Left renal cortex interstitium (tissue), 4 donors: ENCODE results near the gene NTN4. TPM values are rescaled to one million over a fixed set of nuclear protein-coding genes. Genes with fewer than 3 reads are reported as not detected.
"Not testable (repeated sequence)": the region's sequence is repeated elsewhere in the genome, so short reads cannot be mapped to it uniquely, and the experiment has no call there.

Experiments used
- DNase-seq, 4 donors: peaks; one replicate each; pipeline ENCODE4 v3.0.0-alpha.2; 2013; ENCODE audit warnings: low read depth in 4 of 4, low spot score in 2 of 4, missing footprints in 1 of 4
- polyA plus RNA-seq, 4 donors: library from polyadenylated mRNA; unstranded; fragments of 120-200 nt; gene quantifications; one replicate each; pipeline ENCODE4 v1.2.1, GENCODE V29; 2013; ENCODE audit not compliant: insufficient read length in 4 of 4

Gene NTN4
- polyA plus RNA-seq, 4 donors = 94.0 to 112 (median 104) TPM

DNA sequence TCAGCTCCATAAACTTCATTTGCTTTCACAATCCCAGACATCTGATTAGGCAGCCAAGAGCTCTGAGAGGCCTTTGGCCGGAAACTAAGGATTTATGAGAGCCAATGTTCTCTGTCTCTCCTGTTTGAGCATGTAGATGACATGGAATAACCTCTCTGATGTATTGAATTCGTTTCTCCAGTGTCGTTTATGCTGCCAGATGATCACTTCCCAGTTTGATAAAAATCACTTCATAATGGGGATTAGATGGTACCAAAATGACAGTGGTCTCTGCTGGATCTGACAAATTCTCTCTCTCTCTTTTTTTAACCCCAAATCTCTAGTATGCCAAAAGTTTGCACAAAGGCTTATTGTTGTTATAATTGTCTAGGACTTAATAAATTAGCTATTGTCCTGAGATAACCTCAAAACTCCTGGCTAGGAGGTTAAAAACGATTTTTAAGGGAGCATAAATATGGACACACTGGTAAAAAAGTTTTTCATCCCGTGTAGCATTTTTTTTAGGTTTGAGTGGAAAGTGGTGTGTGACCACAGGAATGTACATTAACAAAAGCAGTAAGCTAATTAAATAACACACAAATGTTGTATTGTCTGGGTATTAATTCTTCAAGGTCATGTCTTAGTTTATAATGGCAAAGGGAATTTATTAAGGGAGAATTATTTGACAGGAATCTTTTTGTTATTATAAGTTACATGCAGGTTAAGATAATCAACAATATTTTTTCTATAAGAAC is 156.7 kb downstream of the NTN4 start:
- DNase-seq = no peak

DNA sequence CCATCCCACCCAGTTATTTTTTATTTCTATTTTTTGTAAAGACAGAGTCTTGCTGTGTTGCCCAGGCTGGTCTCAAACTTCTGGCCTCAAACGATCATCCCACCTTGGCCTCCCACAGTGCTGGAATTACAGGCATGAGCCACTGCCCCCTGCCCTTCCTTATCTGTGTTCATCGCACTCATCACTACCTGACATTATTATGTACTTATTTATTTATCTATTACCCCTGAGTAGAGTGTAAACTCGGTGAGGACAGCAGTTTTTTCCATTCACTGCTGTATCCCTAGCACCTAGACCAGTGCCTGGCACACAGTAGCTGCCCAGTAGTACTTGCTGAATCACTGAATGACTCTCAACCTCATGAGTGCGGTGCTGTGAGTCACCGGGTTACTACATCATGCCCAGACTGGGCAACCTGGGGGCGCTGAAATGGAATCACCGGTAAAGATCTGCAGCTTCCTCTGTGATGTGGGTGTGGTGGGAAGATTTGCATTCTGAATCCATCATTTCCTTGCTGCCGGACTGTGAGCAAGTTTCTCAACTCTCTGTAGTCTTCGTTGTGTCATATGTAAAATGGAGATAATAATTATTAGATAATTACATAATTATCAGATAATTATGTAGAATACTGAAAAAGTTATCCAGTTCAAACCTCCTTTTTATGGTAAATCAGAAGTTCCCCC is 157.4 kb downstream of the NTN4 start:
- no peak for DNase-seq

DNA sequence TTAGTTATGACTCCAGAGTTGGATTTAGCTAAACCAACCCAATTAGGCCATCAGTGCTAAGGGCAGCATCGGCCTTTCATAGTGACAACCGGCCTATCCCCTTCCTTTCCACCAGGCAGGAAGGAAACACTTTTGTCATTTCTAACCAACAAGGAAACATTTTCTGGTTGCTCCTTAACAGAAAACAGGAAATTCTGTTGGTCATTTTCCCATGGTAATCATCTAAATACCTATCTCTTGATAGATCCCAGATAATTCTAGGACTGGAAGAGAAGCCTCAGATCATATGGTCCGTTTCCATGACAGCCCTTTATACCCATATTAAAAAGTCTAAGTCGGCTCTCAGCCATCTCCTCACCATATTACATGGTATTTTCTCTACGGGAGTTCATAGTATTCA is 160.1 kb downstream of the NTN4 start:
- no peak for DNase-seq

DNA sequence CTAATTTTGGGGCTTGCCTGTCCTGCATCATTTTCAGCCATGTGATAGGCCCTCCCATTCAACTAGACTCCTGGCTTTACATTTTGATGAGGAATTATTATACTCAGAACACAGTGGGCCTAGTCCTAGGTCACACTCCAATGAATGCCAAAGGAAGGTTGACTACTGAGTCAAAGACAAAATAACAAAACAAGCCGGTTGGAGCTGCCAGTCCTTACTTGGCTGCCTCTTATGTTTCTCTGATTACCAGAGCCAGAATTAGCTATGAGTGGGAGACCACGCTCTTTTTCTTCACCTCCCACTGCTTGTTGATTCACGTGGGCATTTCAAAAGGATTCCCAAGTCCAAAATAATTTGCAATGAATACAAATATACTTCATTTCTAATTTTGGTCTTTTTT is 161.2 kb downstream of the NTN4 start:
- no peak for DNase-seq

DNA sequence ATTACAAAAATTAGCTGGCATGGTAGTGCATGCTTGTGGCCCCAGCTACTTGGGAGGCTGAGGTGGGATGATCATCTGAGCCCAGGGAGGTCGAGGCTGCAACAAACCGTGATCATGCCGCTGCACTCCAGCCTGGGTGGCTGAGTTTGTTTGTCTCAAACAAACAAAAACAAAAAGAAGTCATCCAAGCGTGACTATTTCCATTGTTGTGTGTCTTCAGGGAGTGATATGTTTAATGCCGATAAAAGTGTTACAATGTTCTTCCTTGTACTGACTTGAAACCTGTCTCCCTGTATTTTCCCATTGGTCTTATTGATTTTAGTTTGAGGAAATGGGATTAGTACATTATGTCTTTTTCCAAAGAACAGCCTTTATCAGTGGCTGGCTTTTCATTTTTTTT is 163.7 kb downstream of the NTN4 start:
- no peak for DNase-seq

DNA sequence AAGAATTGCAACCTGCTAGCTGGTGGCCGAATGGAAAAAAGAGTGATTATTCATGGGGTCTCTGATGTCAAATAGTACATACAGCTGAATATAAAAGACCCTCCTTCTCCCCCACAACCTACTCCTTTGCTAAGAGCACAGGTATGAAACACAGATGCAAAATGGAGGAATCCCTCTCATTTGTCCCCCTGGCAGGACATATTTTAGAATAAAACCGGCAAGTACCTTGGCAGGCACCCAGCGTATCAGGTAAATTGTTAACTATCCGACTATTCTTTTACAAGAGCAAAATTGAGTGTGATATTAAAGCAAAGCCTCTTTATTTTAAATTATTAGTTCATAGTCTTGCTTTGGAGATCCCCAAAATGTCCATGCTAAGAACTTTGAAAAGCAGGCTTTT is 165.6 kb downstream of the NTN4 start:
- DNase-seq = no peak

DNA sequence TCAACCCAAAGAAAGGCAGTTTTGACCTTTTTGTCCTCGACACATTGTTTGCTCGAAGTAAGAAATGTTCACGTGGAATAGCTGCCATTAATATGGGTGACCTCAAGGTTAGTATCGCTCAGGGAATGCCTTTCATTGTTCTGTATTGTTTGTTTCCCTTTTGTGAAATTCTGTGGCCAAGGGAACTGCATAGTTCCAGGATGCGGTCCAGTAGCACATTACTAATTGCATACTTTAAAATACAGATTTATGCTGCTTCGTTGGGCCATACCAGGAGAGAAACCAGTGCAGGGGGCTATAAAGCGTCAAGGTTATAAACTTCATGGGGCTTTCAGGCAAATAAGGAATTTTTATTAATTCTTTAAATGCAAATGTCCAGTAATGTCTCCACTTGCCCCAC is 166.0 kb downstream of the NTN4 start:
- DNase-seq = peak in 1 of 4 donors; percentile 54

DNA sequence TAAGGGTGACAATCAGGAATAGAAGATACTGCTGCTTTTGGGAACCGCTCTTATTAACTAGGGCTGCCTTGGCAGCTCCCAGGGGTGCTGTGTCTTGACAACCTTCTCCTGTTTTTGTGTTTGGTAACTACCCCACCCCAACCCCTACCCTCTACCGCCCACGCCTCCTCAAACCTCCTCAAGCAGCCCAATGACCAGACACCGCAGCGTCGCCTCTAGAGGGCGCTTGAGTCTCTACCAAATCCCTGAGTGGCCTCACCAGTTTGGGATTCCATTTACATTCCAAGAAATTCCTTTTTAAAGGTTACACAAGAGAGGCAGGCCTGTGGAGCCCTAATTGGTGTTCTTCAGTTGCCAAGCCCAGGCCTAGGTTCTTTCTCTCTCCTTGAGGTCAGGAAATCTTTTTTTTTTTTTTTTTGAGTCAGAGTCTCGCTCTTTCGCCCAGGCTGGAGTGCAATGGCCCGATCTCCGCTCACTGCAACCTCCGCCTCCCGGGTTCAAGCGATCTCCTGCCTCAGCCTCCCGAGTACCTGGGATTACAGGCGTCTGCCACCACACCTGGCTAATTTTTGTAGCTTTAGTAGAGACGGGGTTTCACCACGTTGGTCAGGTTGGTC is 166.9 kb downstream of the NTN4 start:
- DNase-seq = peak in 2 of 4 donors; percentile 42 to 56

DNA sequence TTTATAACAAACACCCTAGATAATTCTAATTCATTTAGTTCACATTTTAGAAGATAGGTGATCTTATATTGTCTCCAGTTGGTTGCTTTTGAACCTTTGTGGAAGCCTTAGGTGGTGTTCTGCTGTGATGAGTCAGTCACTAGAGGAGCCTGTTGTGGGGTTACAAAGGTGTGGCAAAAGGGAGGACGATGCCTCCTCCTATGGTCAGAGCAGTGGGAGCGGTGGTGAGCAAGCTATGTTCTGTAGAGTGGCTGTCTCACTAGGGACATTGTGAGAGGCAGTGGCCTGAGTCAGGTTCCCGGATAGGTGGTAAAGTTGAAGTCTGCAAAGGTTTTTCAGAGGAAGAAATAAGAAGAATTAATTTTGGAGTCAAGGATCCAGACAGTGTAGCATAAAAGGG is 167.7 kb downstream of the NTN4 start:
- DNase-seq = no peak

DNA sequence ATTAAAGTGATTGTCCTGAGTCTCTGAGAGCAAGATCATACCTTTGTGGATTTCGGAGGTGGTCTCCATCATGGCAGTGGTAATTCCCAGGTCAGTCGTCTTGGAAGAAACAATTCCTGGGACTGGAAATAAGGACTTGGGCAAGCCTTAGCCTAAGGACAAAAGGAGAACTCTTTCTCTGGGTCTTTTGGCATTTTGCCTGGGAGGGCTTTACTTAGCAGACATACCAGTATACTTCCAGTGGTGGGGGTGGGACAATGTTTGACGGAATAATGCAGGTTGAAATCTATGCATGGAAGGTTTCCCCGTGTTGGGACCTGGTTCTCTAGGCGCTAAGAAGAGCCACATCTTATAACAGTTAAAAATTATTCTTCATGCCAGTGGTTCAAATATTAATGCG is 168.8 kb downstream of the NTN4 start:
- DNase-seq = no peak

DNA sequence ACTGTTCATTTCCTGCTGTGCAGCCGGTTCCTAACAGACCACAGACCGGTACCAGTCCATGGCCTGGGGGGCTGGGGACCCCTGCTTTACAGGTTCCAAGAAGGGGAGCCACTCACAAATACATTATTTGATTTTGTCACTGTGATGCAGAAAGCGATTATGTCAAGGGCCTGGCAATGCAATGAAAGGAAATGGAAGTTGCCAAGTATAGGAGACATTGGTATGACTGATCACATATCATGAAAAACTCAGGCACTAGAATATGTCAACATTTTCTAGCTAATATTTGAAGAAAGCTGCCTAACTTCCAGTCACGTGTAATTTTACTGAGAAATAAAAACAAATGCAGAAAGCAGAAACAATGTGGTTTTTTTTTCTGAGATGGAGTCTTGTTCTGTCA is 170.4 kb downstream of the NTN4 start:
- no peak for DNase-seq

DNA sequence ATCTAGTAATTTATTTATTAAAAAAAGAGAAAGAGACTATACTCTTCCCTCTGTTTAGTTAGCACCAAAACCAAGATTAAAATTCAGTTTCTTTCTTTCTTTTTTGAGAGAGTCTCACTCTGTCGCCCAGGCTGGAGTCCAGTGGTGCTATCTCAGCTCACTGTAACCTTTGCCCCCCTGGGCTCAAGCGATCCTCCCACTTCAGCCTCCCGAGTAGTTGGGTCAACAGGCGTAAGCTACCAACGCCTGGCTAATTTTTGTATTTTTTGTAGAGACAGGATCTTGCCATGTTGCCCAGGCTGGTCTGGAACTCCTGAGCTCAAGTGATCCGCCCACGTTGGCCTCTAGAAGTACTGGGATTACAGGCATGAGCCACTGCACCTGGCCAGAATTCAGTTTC is 174.1 kb downstream of the NTN4 start:
- not testable (repeated sequence) for DNase-seq

DNA sequence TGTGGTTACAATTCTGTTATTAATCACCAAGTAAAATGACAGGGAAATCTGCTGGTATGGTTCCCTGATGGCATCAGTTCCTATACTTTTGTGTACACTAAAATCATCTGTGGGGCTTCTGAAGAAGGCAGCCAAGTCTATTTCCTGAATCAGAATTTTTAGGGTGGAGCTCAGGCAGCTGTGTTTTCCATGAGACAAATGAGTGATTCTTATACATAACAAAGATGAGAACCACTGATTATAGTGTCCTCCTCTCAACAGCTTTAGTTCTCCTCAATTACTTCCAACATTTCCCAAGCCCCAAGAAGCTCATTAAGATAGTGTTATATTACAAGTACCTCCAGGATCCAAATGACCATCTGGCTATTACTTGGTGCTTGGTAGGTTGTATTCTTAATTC is 174.8 kb downstream of the NTN4 start:
- no peak for DNase-seq

DNA sequence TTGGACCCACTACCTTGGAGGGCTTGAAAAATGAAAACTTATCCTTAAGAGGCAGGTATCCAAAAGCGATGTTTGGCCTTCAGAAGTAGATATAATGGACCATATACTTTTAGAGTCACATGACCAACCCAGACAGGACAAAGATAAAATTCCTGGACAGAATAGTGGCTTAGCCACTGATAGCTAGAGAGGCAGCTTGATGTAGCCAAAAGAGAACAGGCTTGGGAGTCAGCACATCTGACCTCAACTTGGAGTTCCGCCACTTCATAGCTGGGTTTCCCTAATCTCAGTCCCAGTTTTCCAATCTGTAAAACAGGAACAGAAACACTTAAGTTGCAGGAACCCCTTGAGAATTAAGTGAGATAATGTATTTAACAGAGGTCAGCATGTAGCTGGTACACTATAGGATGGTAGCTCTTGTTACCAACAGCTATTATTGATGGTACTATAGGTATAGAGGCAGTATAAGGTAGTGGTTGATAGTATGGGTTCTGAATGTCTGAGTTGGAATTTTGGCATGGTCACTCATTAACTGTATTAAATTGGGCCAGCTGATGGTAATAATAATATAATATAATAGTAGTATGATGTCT is 176.1 kb downstream of the NTN4 start:
- no peak for DNase-seq

DNA sequence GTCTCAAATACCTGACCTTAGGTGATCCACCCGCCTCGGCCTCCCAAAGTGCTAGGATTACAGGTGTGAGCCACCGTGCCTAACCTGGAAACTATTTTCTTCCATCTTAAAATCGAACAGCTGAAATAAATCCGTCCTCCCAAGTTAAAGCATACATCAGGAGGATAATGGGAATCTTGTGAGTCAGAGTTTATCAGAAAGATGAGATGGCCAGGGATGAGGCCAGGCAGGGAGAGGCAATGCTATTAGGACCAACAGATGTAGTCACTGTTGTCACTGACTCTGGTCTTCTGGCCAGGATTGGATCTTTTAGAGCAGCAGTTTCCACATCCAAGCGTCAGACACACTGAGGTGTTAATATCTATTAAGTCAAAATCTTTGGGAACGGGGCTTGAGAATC is 177.5 kb downstream of the NTN4 start:
- no peak for DNase-seq

DNA sequence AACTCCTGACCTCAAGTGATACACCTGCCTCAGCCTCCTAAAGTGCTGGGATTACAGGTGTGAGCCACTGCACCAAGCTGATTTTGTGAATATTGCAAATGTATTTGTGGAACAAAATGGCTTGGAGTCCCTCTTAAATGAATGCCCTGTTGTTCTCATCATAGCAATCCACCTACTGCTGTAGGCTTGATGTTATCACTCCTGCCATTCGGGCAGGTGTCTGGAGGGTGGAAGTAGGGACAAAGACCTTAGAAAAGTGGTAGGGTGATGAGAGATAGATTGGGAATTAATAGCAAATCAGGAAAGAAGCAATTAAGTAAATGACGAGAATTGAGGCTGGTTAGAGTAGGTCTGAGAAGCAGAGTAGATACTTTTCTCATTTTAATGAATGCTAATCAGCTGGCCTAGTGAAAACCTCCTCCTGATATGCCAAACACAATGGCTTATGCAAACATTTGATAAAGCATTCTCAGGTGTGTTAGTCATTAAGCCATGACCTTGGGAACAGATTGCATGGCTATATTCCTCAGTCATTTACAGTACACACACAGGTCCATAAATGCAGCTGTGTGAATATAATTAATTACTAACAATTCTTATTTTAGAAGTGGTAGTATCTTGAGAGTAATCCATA is 178.8 kb downstream of the NTN4 start:
- no peak for DNase-seq

DNA sequence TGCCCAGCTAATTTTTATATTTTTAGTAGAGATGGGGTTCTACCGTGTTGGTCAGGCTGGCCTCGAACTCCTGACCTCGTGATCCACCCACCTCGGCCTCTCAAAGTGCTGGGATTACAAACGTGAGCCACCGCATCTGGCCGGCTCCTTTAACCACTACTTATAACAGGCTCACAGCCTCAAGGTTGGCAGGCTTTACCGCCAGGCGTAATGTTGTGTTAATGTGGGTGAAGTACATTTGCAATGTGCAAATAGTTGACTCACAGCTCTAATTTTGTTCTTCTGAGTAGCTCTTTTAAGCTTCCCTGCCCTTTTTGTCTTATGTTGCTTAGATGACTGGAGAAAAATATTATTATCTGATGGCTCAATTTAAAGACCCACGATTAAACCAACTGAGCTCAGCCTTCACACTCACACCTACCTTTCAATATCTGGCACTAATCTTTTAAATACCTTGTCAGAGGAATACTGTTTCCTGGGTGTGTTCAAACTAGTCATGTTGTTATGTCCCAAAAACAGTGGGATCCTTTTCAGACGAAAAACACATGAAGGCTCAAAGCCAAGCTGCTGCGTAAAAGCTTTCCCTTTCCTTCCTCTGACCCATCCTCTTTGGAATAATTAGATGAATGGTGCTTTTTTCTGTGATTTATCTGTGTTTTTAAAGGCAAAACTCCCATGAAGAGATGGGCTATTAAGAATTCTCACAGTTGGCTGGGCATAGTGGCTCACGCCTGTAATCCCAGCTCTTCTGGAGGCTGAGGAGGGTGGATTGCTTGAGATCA is 182.1 kb downstream of the NTN4 start:
- no peak for DNase-seq
